DMS 273 (cell line): ENCODE results near the gene ERF.

Experiments used
- DNase-seq: peaks from one replicate; lab custom pipeline; 2025; ENCODE audit not compliant: unreplicated experiment; lab: John Stamatoyannopoulos, UW

ERF gene

DNA sequence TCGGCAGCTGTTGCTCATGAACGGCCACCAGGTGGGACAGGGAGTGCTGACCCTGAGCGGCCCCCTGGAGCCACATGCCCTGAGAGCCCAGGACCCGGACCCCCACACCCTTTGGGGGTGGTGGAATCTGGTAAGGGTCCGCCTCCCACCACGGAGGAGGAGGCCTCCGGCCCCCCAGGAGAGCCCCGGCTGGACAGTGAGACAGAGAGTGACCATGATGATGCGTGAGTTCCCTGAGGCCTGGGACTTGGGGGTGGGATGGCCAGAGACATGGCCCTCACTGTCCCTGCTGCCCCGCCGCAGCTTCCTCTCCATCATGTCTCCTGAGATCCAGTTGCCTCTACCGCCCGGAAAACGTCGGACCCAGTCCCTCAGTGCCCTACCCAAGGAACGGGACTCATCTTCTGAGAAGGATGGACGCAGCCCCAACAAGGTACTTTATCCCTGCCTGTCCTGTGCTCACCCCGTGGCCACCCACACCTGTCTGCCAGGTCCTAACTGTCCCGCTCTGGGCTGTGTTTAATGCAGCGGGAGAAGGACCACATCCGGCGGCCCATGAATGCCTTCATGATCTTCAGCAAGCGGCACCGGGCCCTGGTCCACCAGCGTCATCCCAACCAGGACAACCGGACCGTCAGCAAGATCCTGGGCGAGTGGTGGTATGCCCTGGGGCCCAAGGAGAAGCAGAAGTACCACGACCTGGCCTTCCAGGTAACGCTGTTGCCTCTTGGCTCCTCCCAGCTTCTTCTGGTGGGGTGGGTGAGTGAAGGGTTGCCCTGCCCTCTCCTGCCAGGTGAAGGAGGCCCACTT lies 32.3 kb upstream of the ERF start:
- no peak for DNase-seq

GRCh38 chr19:42286349-42287016 lies 31.6 kb upstream of the ERF start:
- no peak for DNase-seq

DNA sequence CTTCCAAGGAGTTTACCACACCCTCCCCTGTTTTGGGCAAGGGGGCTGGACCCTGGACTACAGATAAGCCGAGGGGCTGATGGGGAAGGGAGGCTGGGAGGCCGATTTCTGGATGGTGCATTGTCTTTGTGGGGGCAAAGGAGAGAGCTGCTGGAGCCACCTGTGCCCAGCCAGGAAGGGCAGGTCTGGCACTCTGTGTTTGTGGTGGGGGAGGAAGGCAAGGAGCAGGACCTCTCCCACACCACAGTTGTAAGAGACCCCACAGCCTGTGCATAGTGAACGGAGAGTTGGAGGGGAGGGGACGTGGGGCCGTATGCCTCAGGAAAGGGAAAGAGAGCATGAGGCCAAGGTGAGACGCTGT lies 31.0 kb upstream of the ERF start:
- DNase-seq = no peak

DNA sequence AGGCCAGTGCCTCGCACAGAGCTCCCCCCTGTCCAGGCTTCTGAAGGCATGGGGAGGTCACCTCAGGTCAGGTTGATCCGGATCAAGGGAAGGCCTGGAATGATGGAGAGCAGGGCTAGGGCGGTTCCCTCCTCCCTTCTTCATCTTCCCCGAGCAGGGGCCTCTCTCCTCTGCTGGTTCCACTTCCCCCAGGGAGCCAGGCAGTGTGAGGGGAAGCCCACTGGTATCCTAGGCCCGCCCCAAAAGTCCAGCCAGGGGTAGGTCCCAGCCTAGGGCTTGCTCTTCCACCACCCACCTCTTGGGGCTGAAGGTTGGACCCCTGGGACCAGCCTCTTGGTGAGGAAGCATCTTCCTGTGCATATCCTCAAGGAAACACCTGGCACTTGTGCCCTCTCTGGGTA lies 30.6 kb upstream of the ERF start:
- DNase-seq = peak; percentile 35

- DNase-seq = peak; percentile 53
Observed at GRCh38 chr19:42284591-42285341, 29.8 kb upstream of the ERF start.

DNA sequence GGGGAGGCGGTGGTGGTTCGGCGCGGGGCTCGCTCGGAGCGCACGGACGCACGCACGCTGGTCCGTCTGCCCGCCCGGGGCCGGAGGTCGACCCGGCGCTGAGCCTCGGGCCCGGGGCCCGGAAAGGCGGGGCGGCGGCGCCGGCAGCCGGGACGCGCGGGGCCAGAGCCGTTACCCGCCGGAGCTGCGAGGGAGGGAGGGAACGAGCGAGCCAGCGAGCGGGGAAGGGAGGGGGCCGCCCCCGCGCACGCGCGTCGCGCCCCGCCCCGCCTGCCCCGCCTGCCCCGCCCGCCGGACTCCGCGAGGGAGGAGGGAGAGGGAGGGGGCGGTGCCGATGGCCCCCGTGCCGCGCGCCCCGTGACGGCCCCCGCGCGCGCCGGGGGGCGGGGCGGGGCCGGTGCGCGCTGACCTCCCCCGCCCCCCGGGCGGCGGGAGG lies 29.2 kb upstream of the ERF start:
- peak; percentile 92 for DNase-seq

- peak; percentile 98 for DNase-seq
Observed at GRCh38 chr19:42283188-42284065, 28.5 kb upstream of the ERF start.

DNA sequence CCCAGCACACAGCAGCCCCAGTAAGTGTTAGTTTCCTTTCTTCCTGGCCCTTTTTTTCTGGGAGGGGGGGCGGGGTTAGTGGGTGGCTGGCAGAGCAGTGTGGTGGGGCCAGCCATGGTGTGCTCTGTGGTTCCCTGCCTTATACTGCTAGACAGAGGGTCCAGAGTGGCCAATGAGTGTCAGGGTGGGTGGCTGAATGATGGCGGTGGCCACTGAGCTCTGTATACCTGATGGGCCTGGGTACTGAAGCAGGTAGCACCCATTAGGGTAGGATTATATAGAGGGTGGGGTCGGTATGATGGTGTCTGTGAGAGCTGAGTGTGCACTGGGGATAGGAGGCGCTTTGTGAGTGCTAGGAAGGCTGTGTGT lies 27.9 kb upstream of the ERF start:
- no peak for DNase-seq

- DNase-seq = peak; percentile 76
Observed at GRCh38 chr19:42281827-42282762, 27.2 kb upstream of the ERF start.

DNA sequence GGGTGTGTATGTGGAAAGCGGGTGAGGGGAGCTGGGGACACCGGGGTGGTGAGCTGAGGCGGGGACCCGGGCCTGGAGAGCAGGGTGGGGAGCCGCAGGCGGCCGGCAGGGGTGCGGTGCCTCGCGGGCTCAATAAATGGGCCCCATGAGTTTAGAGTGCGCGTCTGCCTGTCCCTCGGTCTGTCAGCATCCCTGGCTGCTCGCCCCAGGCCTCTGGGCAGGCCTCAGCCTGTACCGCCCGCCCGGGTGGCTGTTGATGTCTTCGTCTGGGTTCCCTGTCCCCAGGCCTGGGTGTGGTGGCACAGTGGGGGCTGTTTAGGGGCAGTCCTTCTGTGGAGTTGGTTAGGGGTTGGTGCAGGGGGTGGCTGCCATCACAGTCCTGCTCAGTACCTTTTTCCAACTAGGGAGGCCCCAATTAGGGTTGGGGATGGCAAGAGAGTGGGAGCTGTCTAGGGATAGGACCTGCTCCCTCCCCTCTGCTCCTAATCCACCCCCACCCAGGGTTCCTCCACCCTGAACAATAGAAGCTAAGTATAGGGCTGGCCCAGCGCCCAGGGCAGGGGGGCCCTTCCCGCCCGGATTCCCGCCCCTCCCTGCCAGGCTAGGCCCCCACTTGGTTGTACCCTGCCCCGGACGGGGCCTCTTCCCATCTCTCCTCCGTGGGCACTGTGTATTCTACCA lies 26.4 kb upstream of the ERF start:
- peak; percentile 83 for DNase-seq

- peak; percentile 83 for DNase-seq
Observed at GRCh38 chr19:42280815-42281145, 25.9 kb upstream of the ERF start.

- peak; percentile 97 for DNase-seq
Observed at GRCh38 chr19:42279902-42280814, 25.2 kb upstream of the ERF start.

- DNase-seq = no peak
Observed at GRCh38 chr19:42279155-42279901, 24.4 kb upstream of the ERF start.

- DNase-seq = peak; percentile 80
Observed at GRCh38 chr19:42278452-42279154, 23.7 kb upstream of the ERF start.

GRCh38 chr19:42277821-42278451 lies 23.0 kb upstream of the ERF start:
- DNase-seq = peak; percentile 97

DNA sequence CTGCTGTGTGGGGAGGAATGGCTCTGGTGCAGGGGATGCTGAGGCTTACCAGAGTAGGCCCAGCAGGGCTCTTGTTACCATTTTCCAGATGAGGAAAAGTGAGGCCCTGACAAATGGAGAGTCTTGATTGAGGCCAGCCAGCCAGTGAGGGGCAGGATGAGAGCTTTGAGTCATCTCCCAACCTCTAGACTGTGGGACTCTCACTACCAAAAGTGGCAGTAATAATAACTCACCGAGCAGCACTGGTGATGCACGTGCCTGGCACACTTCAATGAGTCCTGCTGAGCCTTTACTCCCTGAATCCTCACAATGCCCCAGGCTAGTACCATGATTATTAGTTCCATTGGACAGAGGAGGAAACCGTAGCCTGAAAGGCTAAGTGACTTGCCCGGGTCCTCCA lies 21.9 kb upstream of the ERF start:
- no peak for DNase-seq

GRCh38 chr19:42276284-42276683 lies 21.4 kb upstream of the ERF start:
- no peak for DNase-seq
